Stimulated activated CD4-positive, alpha-beta T cell treated with anti-CD3 and anti-CD28 coated beads, Interleukin-4, amount 100 ng/mL, for 24 hours (primary cell): ENCODE results near the gene TSHZ2.
"Not testable (repeated sequence)": the region's sequence is repeated elsewhere in the genome, so short reads cannot be mapped to it uniquely, and the experiment has no call there.

Experiments
- DNase-seq: peaks from one replicate; pipeline ENCODE4 v3.0.0-alpha.2; 2020

TSHZ2 gene

DNA sequence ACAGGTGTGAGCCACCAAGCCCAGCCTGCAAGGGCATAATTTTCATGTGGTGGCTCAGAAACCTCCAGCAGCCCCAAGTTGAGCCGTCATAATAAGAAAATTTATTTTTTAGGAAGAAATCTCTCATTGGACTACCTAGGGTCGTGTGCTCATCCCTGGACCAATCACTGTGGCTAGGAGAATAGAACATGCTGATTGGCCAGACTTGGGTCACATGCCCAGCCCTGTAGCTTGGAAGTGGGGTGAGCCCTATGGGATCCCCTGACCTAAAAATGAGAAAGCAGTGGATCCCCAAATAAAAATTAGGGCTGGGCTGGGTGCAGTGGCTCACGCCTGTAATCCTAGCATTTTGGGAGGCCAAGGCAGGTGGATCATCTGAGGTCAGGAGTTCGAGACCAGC lies 466.2 kb downstream of the TSHZ2 start:
- no peak for DNase-seq

DNA sequence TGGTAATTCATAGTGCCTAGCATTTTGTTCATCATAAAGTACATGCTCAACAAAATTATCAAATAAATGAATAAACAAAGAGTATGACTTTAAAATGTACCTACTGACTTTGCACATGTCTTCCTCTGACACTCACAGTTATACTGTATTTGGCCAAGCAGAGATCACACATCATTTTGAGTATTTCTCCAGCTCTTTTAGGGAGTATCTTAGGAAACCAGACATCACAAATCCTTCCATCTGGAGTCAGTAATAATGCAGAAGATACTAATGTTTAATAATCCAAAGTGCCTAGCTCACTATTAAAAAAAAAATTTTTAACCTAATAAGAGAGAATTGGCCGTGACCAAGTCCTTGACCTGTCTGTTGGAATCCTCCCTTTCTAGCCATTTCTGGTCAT lies 466.9 kb downstream of the TSHZ2 start:
- DNase-seq: no peak

DNA sequence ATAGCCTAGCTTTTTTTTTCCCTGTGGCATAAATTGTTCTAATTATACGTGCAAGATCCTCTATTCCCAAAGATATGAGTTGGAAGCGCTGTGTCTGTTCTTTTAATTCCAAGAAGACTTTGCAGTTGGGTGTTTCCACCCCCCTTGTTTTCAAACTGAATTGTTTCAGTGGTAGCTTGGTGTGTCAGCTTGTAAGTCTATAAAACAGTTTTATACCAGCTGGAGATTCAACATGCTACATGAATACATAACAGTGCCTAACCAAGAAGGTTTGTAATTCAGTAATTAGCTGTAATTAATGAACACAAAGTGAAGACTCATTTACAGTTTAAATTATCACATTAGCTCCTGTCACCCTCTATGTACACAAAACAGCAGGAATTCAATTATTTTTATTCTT lies 467.5 kb downstream of the TSHZ2 start:
- no peak for DNase-seq

GRCh38 chr20:53444401-53445149 lies 472.4 kb downstream of the TSHZ2 start:
- no peak for DNase-seq

DNA sequence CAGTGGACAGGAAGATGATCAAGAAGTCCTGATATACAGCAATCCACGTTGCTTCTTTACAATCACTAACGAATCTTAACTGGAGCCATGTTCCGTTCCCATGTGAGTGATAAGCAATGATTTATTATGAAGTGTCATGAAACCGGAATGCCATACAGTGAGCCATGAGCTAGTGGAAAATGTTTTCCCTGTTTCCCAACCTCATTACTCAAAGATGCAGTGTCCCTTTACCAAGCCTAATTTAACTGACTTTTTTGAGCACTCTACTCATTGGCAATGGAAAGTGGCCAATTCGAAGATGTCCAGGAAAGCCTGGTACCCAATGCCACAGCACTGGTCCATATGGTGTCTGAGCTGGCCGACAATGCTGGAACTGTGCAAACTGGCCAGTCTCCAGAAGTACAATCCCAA lies 473.2 kb downstream of the TSHZ2 start:
- DNase-seq: no peak

GRCh38 chr20:53445932-53446331 lies 473.8 kb downstream of the TSHZ2 start:
- DNase-seq: no peak

- no peak for DNase-seq
These were observed 475.2 kb downstream of the TSHZ2 start for GRCh38 chr20:53447316-53447715.

- DNase-seq: no peak
These were observed 476.3 kb downstream of the TSHZ2 start for GRCh38 chr20:53448426-53448825.

DNA sequence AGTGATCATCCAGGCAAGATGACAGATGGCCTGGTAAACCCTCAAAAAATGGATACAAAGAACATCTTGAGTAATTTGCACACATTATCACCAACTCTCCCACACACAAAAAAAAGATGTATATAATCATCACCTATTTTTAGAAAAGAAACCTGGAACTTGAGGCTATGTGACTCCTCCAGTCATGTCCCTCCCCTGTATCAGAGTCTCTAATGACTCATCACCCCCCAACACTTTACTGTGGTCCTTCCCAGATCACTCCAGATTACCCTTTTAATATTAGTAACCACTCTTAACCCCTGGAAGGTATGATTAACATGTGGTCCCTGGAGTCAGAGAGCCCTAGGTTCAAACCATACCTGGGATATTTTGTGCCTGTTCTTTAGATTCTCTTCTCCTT lies 476.7 kb downstream of the TSHZ2 start:
- no peak for DNase-seq

GRCh38 chr20:53453076-53453475 lies 480.9 kb downstream of the TSHZ2 start:
- DNase-seq: no peak

DNA sequence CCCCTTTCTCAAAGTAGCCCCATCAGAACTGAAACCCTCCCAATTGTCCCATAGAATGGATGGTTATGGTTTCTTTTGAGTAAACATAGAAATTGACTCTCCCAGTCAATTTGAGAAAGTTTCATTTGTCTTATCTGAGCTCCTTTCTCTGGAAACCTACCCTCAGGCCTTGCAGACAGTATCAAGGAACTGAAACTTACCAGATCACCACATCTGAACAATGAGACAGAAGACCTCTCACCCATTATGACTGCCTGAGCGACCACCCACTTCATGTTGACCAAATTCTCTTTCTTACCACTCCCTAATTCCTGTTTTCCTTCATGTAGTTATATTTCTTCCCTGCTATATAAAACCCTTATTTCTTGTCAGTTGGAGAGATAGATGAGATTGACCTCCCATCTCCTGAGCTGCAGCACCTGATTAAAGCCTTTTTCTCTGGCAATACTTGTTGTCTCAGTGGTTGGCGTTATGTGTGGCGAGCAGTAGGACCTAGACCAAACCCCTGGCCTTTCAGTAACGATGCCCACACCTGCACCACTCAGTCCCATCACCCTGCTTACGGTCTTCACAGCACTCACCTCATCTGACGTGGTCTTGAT lies 482.6 kb downstream of the TSHZ2 start:
- DNase-seq: no peak

DNA sequence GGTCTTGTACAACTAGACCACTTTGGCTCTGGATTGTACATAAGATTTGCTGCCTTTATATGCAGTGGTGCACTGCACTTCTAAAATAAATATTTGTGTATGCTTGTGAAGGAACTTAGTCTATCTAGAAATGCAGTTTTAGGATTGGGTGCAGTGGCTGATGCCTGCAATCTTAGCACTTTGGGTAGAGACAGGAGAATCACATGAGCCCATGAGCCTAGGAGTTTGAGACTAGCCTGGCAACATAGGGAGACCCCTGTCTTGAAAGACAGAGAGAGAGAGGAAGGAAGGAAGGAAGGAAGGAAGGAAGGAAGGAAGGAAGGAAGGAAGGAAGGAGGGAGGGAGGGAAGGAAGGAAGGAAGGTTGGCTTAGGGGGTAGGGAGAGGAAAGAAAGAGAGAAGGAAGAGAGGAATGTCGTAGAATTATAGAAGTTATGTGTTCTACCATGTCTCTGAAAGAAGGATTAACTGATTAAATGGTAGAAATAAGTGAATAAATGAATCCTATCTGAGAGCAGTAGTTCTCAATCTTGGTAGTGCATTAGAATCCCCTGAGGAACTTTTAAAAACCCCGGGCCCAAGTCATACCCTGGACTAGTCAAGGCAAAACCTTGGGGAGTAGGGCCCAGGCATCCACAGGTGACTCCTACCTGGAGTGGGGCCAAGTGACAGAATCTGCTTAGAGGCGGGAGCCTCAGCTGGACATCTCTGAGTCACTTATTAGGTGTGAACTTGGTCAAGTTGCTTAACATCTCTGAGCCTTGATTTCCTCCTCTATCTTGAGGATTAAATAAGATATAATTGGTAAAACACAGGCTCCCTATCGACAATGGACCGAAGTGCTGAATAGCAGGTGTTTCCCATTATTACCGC lies 491.2 kb downstream of the TSHZ2 start:
- no peak for DNase-seq

- no peak for DNase-seq
These were observed 494.1 kb downstream of the TSHZ2 start for GRCh38 chr20:53466279-53466678.

DNA sequence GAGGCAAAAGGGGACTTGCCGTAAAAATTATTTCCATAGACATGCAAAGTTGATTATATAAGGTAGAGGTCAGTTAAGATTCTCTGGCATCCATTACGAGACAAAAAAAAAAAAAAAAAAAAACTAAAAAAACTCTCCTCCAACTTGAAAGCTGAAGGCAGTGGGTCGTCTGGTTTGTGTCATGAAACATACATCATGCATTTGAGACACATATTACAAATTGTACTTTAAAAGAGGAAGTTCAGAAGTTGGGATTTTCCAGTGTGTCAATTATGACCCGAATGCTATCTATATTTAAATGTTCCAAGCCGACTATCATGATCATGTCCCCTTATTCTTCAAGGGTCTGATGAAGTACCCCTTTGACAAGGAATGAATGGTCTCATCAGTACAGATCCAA lies 496.4 kb downstream of the TSHZ2 start:
- no peak for DNase-seq

DNA sequence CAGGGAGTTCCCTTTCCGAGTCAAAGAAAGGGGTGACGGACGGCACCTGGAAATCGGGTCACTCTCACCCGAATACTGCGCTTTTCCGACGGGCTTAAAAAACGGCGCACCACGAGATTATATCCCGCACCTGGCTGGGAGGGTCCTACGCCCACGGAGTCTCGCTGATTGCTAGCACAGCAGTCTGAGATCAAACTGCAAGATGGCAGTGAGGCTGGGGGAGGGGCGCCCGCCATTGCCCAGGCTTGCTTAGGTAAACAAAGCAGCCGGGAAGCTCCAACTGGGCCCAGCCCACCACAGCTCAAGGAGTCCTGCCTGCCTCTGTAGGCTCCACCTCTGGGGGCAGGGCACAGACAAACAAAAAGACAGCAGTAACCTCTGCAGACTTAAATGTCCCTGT lies 500.7 kb downstream of the TSHZ2 start:
- DNase-seq: not testable (repeated sequence)

DNA sequence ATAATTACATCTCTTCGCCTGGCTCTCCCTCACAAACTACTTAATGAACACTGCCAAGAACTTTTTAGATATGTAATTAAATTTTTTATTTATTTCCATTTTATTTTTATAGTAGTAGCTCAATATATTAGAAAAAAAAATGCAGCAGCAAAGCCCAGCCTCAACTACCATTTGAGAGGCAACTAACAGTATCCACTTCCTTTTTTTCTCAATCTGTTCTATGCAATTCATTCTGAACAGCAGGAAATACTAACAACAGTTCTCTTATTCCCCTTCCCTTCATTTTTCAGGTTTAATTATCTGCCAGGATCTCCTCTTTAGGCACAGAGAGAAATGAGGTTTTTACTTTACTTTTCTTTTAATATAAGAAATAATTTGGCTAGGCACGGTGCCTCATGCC lies 508.8 kb downstream of the TSHZ2 start:
- DNase-seq: no peak

- DNase-seq: no peak
These were observed 515.5 kb downstream of the TSHZ2 start for GRCh38 chr20:53487461-53488200.

DNA sequence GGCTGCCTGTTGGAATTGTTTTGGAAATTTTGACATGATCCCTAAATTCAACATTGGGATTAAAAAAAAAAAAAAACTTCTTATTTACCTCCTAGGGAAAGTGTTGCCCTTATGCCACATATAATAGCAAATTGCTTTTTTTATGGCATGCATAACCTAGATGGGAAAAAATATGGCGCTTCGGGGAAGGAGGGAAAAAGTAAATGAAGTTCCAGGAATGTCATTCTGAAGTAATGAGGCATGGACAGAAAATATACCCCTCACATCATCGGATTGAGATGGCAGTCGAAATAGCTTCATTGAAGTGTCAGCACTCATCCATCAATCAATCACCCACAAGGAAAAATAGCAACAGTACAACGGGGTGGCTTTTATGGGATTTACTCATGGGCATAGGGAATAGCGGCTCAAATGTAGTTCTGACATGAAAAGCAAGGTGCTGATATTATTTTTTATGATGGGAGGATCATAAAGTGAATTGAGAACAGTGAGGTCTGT lies 516.7 kb downstream of the TSHZ2 start:
- DNase-seq: no peak

- DNase-seq: no peak
These were observed 517.4 kb downstream of the TSHZ2 start for GRCh38 chr20:53489528-53489927.

DNA sequence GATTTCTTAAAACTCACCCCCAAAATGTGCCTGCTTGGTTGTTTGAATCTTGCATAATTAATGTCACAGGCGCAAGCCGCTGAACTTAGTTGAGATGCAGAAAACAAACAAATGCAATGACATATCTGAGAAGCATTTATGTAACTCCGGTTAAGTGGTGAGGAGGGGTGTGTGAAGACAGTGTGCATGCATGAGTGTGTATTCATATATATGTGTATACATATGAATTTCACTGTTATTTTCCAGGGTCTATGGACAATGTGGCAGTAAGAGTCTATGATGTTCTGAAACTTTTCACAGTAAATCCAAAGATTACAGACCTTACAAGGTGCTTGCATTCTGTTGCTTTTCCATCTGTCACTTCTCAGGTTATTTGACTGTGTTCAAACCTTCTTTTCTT lies 518.5 kb downstream of the TSHZ2 start:
- DNase-seq: no peak

DNA sequence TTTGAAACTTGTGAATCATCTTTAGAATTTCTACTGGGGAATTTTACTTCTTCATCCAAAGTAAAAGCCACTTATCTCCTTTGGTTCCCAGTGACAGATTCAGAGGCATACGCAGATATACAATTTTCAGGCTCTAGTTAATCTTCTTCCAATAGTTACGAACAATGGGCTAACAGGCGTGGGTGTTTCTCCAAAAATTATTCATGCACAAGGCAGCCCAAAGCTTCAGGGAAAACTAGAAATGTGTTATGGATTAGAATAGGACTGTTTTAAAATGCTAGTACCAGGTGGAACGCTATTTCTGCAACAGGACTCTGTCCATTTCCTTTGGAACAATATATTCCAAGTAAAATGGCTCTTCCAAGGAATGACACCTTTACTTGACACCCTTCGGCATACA lies 519.3 kb downstream of the TSHZ2 start:
- no peak for DNase-seq

- DNase-seq: no peak
These were observed 520.1 kb downstream of the TSHZ2 start for GRCh38 chr20:53492212-53492611.

DNA sequence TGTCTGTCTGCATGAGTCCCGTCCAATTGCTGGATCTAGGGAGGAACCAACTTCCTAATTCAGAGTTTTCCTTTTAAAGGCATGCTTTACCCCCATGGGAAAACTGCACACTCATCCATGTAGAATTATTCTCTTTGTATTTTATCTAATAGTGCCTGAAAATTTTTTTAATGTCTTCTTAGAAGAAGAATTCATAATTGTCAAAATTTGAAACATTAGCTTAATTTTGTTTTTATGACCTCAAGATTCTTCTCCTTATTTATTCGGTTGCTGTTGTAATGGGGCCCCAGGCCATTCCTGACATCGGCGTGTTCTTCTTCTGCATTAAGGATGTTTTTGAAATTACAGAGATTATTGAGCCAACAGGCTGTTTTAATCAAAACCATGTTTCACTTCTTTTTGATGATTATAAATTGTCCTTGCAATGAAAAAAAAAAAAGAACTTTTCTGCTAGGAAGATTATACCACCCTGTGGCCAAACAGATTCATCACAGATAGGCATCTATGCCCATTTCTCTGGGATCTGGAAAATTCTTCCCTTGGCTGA lies 521.2 kb downstream of the TSHZ2 start:
- DNase-seq: no peak
